Sigmoid colon (tissue), 3 donors: ENCODE measurements around the gene C11orf86.

Source experiments
- POLR2A ChIP-seq, 2 donors: fragments of 450-650 bp; IDR thresholded peaks; one replicate each; pipeline ENCODE4 v1.6.1; 2016; ENCODE audit warnings: antibody characterized with exemption in 2 of 2, mild to moderate bottlenecking in 2 of 2, moderate library complexity in 2 of 2
- TF ChIP-seq, protein P1 (sequence below), 4 experiments: fragments of 450-650 bp in 3 of 4; fragments of 200-600 bp in 1 of 4; IDR thresholded peaks; one replicate each; pipeline ENCODE4 v1.5.1; 2016 to 2019; ENCODE audit warnings: antibody characterized with exemption in 4 of 4, mild to moderate bottlenecking in 3 of 4, moderate library complexity in 2 of 4

DNA sequence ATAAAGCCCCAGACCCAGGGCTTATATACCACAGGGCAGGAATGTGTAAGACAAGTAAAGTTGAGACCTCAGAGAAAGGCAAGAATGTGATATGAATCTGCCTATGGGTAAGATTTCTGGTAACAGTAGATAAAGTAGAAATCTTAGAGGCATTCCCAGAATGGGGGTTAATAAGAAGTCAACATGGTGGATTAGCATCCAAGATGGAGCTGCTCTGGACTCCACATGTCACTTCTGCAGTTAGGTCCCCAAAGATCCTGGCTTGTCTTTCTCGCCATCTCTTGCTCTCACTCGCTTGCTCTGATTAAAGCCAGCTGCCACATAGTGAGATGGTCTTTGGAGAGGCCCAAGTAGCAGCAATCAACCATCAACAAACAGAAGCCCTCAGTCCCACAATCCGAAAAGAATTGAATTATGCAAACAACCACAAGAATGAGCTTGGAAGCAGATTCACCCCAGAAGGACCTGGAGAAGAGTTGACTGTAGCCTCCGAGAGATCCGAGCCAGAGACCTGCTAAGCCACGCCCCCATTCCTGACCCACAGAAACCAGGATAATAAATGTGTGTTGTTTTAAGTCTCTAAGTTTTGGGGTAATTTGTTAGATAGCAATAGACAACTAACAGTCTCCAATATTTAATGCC, 5.4 kb upstream of the C11orf86 start:
- TF ChIP-seq, protein P1, sequence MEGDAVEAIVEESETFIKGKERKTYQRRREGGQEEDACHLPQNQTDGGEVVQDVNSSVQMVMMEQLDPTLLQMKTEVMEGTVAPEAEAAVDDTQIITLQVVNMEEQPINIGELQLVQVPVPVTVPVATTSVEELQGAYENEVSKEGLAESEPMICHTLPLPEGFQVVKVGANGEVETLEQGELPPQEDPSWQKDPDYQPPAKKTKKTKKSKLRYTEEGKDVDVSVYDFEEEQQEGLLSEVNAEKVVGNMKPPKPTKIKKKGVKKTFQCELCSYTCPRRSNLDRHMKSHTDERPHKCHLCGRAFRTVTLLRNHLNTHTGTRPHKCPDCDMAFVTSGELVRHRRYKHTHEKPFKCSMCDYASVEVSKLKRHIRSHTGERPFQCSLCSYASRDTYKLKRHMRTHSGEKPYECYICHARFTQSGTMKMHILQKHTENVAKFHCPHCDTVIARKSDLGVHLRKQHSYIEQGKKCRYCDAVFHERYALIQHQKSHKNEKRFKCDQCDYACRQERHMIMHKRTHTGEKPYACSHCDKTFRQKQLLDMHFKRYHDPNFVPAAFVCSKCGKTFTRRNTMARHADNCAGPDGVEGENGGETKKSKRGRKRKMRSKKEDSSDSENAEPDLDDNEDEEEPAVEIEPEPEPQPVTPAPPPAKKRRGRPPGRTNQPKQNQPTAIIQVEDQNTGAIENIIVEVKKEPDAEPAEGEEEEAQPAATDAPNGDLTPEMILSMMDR (IDR thresholded peaks at IDR 0.05), result no peak
- TF ChIP-seq POLR2A (IDR thresholded peaks at IDR 0.05), result no peak
